ENCODE data around the gene CIRBP.

CIRBP gene

GRCh38 chr19:1230783-1231489 is 38.2 kb upstream of the CIRBP start:
- no peak for DNase-seq

GRCh38 chr19:1231729-1232637 is 37.1 kb upstream of the CIRBP start:
- no peak for DNase-seq

GRCh38 chr19:1232652-1233072 is 36.5 kb upstream of the CIRBP start:
- DNase-seq: peak in 2 of 58 donors; percentile 6 to 16

GRCh38 chr19:1233115-1233667 is 35.9 kb upstream of the CIRBP start:
- no peak for DNase-seq

GRCh38 chr19:1234051-1234954 is 34.8 kb upstream of the CIRBP start:
- no peak for DNase-seq

GRCh38 chr19:1234955-1235380 is 34.2 kb upstream of the CIRBP start:
- DNase-seq: no peak

- peak in 5 of 58 donors; percentile 26 to 60 (median 44) for DNase-seq
These were observed 33.2 kb upstream of the CIRBP start for GRCh38 chr19:1235625-1236538.

- peak in 22 of 58 donors; percentile 17 to 66 (median 42) for DNase-seq
These were observed 32.6 kb upstream of the CIRBP start for GRCh38 chr19:1236576-1236975.

GRCh38 chr19:1237027-1237659 is 32.0 kb upstream of the CIRBP start:
- DNase-seq: peak in 27 of 58 donors; percentile 14 to 53 (median 32)

GRCh38 chr19:1237754-1238368 is 31.3 kb upstream of the CIRBP start, which contains the start of gene CBARP:
Gene CBARP, minus strand, starts transcription at chr19:1238005. Its CDS starts 1,905 bp downstream, at chr19:1236100.
- peak in 40 of 58 donors; percentile 15 to 76 (median 44) for DNase-seq

- DNase-seq: peak in 10 of 58 donors; percentile 22 to 56 (median 34)
These were observed 30.5 kb upstream of the CIRBP start for GRCh38 chr19:1238369-1239303.

GRCh38 chr19:1239420-1239795 is 29.7 kb upstream of the CIRBP start:
- peak in 1 of 58 donors; percentile 46 for DNase-seq

- peak; percentile 11 to 93 (median 83) for DNase-seq
These were observed 29.1 kb upstream of the CIRBP start for GRCh38 chr19:1239796-1240737.

GRCh38 chr19:1240925-1241324 is 28.2 kb upstream of the CIRBP start:
- no peak for DNase-seq

- DNase-seq: peak; percentile 37 to 94 (median 89)
These were observed 27.6 kb upstream of the CIRBP start, which contains the start of gene ATP5F1D for GRCh38 chr19:1241417-1242095. Gene ATP5F1D, plus strand, starts transcription at chr19:1241751. Its CDS starts 100 bp downstream, at chr19:1241851.
